Measurements from ENCODE around the gene GFM1. TPM values are rescaled to one million over a fixed set of nuclear protein-coding genes. Genes with fewer than 3 reads are reported as not detected.

GFM1 gene
- total RNA-seq, 1 experiment from 2014 or later: 44.5 TPM

- DNase-seq (ENCODE audit: low spot score): no peak
- ATAC-seq: no peak
- Mint-ChIP-seq H3K4me3 (no peak overlapping the region), H3K4me1 (peaks cover 6% of the 10 kb centered on the region), H3K36me3 (peaks cover 47% of the 10 kb centered on the region), H3K9me3 (no peaks in the 10 kb centered on the region), H3K27ac (no peak overlapping the region; the same call in 1 of the 2 replicates), H3K27me3 (ENCODE audit: low read depth) (no peaks in the 10 kb centered on the region)
- ChIA-PET POLR2A (no interaction called here), CTCF (no interaction called here)
- TF ChIP-seq FOXJ3 (CRISPR knock-in tag; IDR thresholded peaks at IDR 0.05; ENCODE audit: borderline replicate concordance): no peak
- TF ChIP-seq ZNF425 (CRISPR knock-in tag; conservative IDR thresholded peaks at IDR 0.05): no peak
- no peak for TF ChIP-seq MAX (CRISPR knock-in tag; IDR thresholded peaks at IDR 0.05)
- TF ChIP-seq NR3C1 (CRISPR knock-in tag; conservative IDR thresholded peaks at IDR 0.05; ENCODE audit: low read depth): no peak
- TF ChIP-seq GABPB1 (CRISPR knock-in tag; IDR thresholded peaks at IDR 0.05): no peak
- no peak for TF ChIP-seq E2F1 (CRISPR knock-in tag; IDR thresholded peaks at IDR 0.05)
- no peak for TF ChIP-seq GRHL2 (CRISPR knock-in tag; IDR thresholded peaks at IDR 0.05; ENCODE audit: insufficient replicate concordance, severe bottlenecking)
- no peak for TF ChIP-seq FOXP1 (CRISPR knock-in tag; IDR thresholded peaks at IDR 0.05; ENCODE audit: borderline replicate concordance)
- TF ChIP-seq, protein P1, sequence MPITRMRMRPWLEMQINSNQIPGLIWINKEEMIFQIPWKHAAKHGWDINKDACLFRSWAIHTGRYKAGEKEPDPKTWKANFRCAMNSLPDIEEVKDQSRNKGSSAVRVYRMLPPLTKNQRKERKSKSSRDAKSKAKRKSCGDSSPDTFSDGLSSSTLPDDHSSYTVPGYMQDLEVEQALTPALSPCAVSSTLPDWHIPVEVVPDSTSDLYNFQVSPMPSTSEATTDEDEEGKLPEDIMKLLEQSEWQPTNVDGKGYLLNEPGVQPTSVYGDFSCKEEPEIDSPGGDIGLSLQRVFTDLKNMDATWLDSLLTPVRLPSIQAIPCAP (CRISPR knock-in tag; IDR thresholded peaks at IDR 0.05): no peak
- TF ChIP-seq STAT6 (CRISPR knock-in tag; conservative IDR thresholded peaks at IDR 0.05; ENCODE audit: low read depth): no peak
- no peak for TF ChIP-seq AR (CRISPR knock-in tag; IDR thresholded peaks at IDR 0.05)
- TF ChIP-seq MLX (CRISPR knock-in tag; IDR thresholded peaks at IDR 0.05): no peak
- TF ChIP-seq RELA (CRISPR knock-in tag; IDR thresholded peaks at IDR 0.05; ENCODE audit: borderline replicate concordance): no peak
- no peak for TF ChIP-seq SMAD4 (CRISPR knock-in tag; IDR thresholded peaks at IDR 0.05)
Measured at GRCh38 chr3:158649791-158650190, 5.5 kb downstream of the GFM1 start.

DNA sequence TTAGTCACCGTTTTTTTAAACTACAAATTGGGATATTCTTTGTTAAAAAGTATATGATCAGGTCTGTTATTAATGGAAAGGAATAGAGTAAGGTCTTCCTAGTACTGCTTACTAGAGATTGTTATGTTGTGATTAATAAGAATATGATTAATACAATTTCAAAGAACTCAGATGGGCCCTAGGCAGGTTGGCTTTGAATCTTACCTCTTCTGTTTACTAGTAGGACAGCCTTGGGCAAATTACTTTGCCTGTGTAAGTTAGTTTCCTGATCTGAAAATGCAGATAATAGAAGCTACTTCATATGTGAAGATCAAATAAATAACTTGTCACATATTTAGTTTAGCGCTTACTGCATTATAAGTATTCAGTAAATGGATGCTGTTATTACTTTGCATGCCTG is 6.9 kb downstream of the GFM1 start:
- ChIA-PET POLR2A (no interaction called here), CTCF (interaction anchor here (1.3 kb wide), 1 partner anchor 21 kb away, joined by 3 read pairs; the partner anchor contains the start of gene LXN)
- H3K27me3 Mint-ChIP-seq (ENCODE audit: low read depth): no peaks in the 10 kb centered on the region
- DNase-seq (ENCODE audit: low spot score) (no peak), ATAC-seq (no peak)
- no peak overlapping the region for H3K27ac Mint-ChIP-seq
- no peak overlapping the region for H3K4me3 Mint-ChIP-seq
- no peaks in the 10 kb centered on the region for H3K9me3 Mint-ChIP-seq
- no peaks in the 10 kb centered on the region for H3K4me1 Mint-ChIP-seq
- peaks cover 49% of the 10 kb centered on the region for H3K36me3 Mint-ChIP-seq
- TF ChIP-seq ZNF425 (CRISPR knock-in tag; conservative IDR thresholded peaks at IDR 0.05): no peak
- no peak for TF ChIP-seq E2F1 (CRISPR knock-in tag; IDR thresholded peaks at IDR 0.05)
- no peak for TF ChIP-seq SOX15 (CRISPR knock-in tag; IDR thresholded peaks at IDR 0.05)
- TF ChIP-seq NFE2L1 (CRISPR knock-in tag; IDR thresholded peaks at IDR 0.05): no peak
- no peak for TF ChIP-seq TEAD4 (CRISPR knock-in tag; IDR thresholded peaks at IDR 0.05)
- no peak for TF ChIP-seq ATF1 (CRISPR knock-in tag; IDR thresholded peaks at IDR 0.05)
- no peak for TF ChIP-seq ZBTB43 (CRISPR knock-in tag; IDR thresholded peaks at IDR 0.05)
